Upper lobe of left lung (tissue), 6 donors: Measurements from ENCODE around the gene CFAP92. TPM values are rescaled to one million over a fixed set of nuclear protein-coding genes. Genes with fewer than 3 reads are reported as not detected.

Experiments used
- ATAC-seq, 2 donors: fragments of 200-7000 bp; cut with Tn5 transposase; one replicate each; pipeline ENCODE4 v1.9.1; 2022; ENCODE audit warnings: mild to moderate bottlenecking in 2 of 2, moderate library complexity in 2 of 2; ENCODE audit not compliant: low FRiP score in 2 of 2
- DNase-seq, 2 donors: peaks; one replicate each; pipeline ENCODE4 v3.0.0-alpha.2; 2019 to 2020
- H3K27ac ChIP-seq, 4 donors: fragments of 200-600 bp; sonication (generic); one replicate each; pipeline ENCODE4 v1.5.1; 2016 to 2019
- H3K27me3 ChIP-seq, 4 donors: fragments of 200-600 bp; sonication (generic); one replicate each; pipeline ENCODE4 v1.5.1; 2017 to 2019
- H3K36me3 ChIP-seq, 4 donors: fragments of 200-600 bp; sonication (generic); one replicate each; pipeline ENCODE4 v1.5.1; 2016 to 2019
- H3K4me1 ChIP-seq, 4 donors: fragments of 200-600 bp; sonication (generic); one replicate each; pipeline ENCODE4 v1.5.1; 2018 to 2019
- H3K4me3 ChIP-seq, 4 donors: fragments of 200-600 bp; sonication (generic); one replicate each; pipeline ENCODE4 v1.5.1; 2017 to 2019; ENCODE audit warnings: mild to moderate bottlenecking in 2 of 4, moderate library complexity in 1 of 4
- H3K9me3 ChIP-seq, 4 donors: fragments of 200-600 bp; sonication (generic); one replicate each; pipeline ENCODE4 v1.5.1; 2018 to 2019
- CTCF ChIP-seq, 6 experiments: fragments of 450-650 bp in 4 of 6; fragments of 200-600 bp in 2 of 6; sonication (generic) in 2 of 6; IDR thresholded peaks; one replicate each; pipeline ENCODE4 v1.5.1; 2016 to 2019; ENCODE audit warnings: antibody characterized with exemption in 6 of 6
- EP300 ChIP-seq, 4 donors: sonication (generic); formaldehyde crosslinking; IDR thresholded peaks; one replicate each; pipeline ENCODE4 v1.5.1; 2017; ENCODE audit warnings: antibody characterized with exemption in 4 of 4, control low read depth in 2 of 4
- POLR2A ChIP-seq, 4 donors: fragments of 450-650 bp; IDR thresholded peaks; one replicate each; pipeline ENCODE4 v1.5.1; 2016 to 2017; ENCODE audit warnings: antibody characterized with exemption in 4 of 4, mild to moderate bottlenecking in 2 of 4
- POLR2AphosphoS5 ChIP-seq, 2 donors: sonication (generic); formaldehyde crosslinking; IDR thresholded peaks; one replicate each; pipeline ENCODE4 v1.5.1; 2017; ENCODE audit warnings: antibody characterized with exemption in 2 of 2
- WGBS, 2 donors: methylation state at CpG; one replicate each; pipeline ENCODE4 v1.1.5; 2017 to 2018; 5-methylcytosine and 5-hydroxymethylcytosine counted together
- total RNA-seq, 6 donors: library from RNA; depleted of rRNA in 4 of 6; stranded (reverse); fragments of >200 nt in 4 of 6; gene quantifications; one replicate each; pipeline versions ENCODE4 v1.1.0 to v1.2.1, GENCODE V29; 2016 to 2021
- donor health status: DM: no; HTN: no; CAD: no; lungs with moderate emphysema.
- donor health status: DM: no; HTN: yes; CAD: no; lungs with severe emphysema.

Gene CFAP92
- total RNA-seq, 6 donors from 2014 or later, result 0.66 to 21.3 (median 5.0) TPM

GRCh38 chr3:129010310-129010956 is 16.6 kb upstream of the CFAP92 start:
- H3K36me3 ChIP-seq, result no peaks in the 10 kb centered on the region
- ATAC-seq, result no peak
- peak overlapping the region; percentile 54 to 81 (median 74) for H3K27ac ChIP-seq
- H3K27me3 ChIP-seq, result no peaks in the 10 kb centered on the region
- TF ChIP-seq EP300 (IDR thresholded peaks at IDR 0.05), result no peak
- no peak for TF ChIP-seq POLR2AphosphoS5 (IDR thresholded peaks at IDR 0.05)
- TF ChIP-seq POLR2A (IDR thresholded peaks at IDR 0.05), result no peak
- no peak for TF ChIP-seq CTCF (IDR thresholded peaks at IDR 0.05)
- 50 to 58% methylated on average over 5 to 9 of the region's 9 CpGs for WGBS, 2 donors
- no peaks in the 10 kb centered on the region for H3K9me3 ChIP-seq
- no peak overlapping the region for H3K4me3 ChIP-seq
- H3K4me1 ChIP-seq, result peaks cover 33 to 60% (median 55%) of the 10 kb centered on the region in 4 donors
- DNase-seq, result no peak

GRCh38 chr3:129009266-129009665 is 15.4 kb upstream of the CFAP92 start:
- Histone ChIP-seq H3K4me3 (no peak overlapping the region), H3K36me3 (no peaks in the 10 kb centered on the region), H3K27ac (peak overlapping the region; percentile 54 to 81 (median 74)), H3K27me3 (no peaks in the 10 kb centered on the region), H3K9me3 (no peaks in the 10 kb centered on the region), H3K4me1 (peaks cover 33 to 60% (median 55%) of the 10 kb centered on the region in 4 donors)
- no peak for DNase-seq
- no peak for TF ChIP-seq CTCF (IDR thresholded peaks at IDR 0.05)
- no peak for TF ChIP-seq POLR2A (IDR thresholded peaks at IDR 0.05)
- TF ChIP-seq EP300 (IDR thresholded peaks at IDR 0.05), result no peak
- TF ChIP-seq POLR2AphosphoS5 (IDR thresholded peaks at IDR 0.05), result no peak
- 92 to 97% methylated on average over 2 of the region's 2 CpGs for WGBS, 2 donors
- no peak for ATAC-seq

- Histone ChIP-seq H3K27me3 (peaks cover 0 to 3% (median 1%) of the 10 kb centered on the region in 4 donors), H3K4me1 (peaks cover 35 to 65% (median 64%) of the 10 kb centered on the region in 4 donors), H3K4me3 (no peak overlapping the region), H3K36me3 (no peaks in the 10 kb centered on the region), H3K9me3 (no peaks in the 10 kb centered on the region), H3K27ac (peak overlapping the region in 3 of 4 donors; percentile 11 to 83 (median 75))
- DNase-seq (no peak), ATAC-seq (peak in 1 of 2 donors; percentile 15)
- 84 to 96% methylated on average over 2 of the region's 2 CpGs for WGBS, 2 donors
- TF ChIP-seq CTCF (IDR thresholded peaks at IDR 0.05) (no peak), POLR2A (IDR thresholded peaks at IDR 0.05) (no peak), POLR2AphosphoS5 (IDR thresholded peaks at IDR 0.05) (no peak), EP300 (IDR thresholded peaks at IDR 0.05) (no peak)
Observed at GRCh38 chr3:129007792-129008191, 13.9 kb upstream of the CFAP92 start.

GRCh38 chr3:129006864-129007263 is 13.0 kb upstream of the CFAP92 start:
- Histone ChIP-seq H3K27ac (peak overlapping the region; percentile 9 to 83 (median 76)), H3K4me1 (peaks cover 40 to 74% (median 70%) of the 10 kb centered on the region in 4 donors)

More at GRCh38 chr3:129006864-129007263, 13.0 kb upstream of the CFAP92 start:
- Histone ChIP-seq H3K36me3 (no peaks in the 10 kb centered on the region), H3K27me3 (peaks cover 0 to 12% (median 7%) of the 10 kb centered on the region in 4 donors), H3K9me3 (no peaks in the 10 kb centered on the region), H3K4me3 (no peak overlapping the region)
- 75 to 84% methylated on average over 2 to 3 of the region's 3 CpGs for WGBS, 2 donors
- ATAC-seq (no peak), DNase-seq (no peak)
- TF ChIP-seq EP300 (IDR thresholded peaks at IDR 0.05) (no peak), POLR2A (IDR thresholded peaks at IDR 0.05) (no peak), POLR2AphosphoS5 (IDR thresholded peaks at IDR 0.05) (no peak), CTCF (IDR thresholded peaks at IDR 0.05) (no peak)
